Measurements from ENCODE around the gene SEL1L3.

SEL1L3 gene

DNA sequence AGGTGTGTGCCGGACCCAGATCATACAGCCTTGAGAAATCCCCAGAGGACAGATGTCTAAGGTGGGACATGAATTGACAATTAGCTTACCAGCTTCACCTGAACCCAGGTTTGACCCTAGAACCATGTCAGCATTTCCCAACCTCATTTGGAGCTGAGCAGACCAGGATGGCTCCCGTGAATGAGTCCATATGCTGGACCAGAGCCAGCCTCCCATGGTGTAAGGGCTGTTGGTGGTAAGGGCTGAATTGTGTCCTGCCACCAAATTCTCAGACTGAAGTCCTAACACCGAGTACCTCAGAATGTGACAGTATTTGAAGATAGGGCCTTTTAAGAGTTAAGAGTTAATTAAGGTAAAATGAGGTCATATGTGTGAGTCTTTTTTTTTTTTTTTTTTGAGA lies 118.8 kb downstream of the SEL1L3 start:
- DNase-seq (ENCODE audit: low read depth): no peak

DNA sequence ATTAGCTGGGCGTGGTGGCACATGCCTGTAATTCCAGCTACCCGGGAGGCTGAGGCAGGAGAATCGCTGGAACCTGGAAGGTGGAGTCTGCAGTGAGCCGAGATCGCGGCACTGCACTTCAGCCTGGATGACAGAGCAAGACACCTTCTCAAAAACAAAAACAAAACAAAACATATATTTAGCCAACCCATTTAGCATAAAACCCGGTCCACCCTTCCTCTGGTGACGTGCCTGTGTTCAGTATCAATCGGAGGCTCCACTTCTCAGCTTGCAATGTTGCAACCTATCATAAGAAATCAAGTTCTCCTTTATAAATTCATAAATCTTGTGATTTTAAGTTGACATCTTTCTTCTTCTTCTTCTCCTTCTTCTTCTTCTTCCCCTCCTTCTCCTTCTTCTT lies 133.2 kb downstream of the SEL1L3 start:
- no peak for DNase-seq (ENCODE audit: low read depth)

DNA sequence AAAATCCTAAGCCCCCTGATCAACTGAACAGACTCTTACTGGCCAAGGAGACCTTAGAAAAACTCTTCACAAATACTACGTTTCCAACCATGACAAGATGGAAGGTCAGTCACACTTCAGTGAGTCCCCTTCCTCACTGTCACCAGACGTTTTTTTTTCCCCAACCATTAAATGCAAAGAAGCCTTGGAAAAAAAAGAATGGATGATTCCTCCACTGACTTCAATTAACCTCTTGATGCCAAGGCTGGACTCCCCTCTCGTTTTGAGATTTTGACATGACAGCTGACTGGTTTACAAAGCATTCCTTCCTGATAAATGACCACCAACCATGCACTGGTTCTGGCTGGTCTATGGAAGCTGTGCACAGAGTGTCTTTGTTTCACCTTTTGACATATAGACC lies 133.9 kb downstream of the SEL1L3 start:
- no peak for DNase-seq (ENCODE audit: low read depth)

DNA sequence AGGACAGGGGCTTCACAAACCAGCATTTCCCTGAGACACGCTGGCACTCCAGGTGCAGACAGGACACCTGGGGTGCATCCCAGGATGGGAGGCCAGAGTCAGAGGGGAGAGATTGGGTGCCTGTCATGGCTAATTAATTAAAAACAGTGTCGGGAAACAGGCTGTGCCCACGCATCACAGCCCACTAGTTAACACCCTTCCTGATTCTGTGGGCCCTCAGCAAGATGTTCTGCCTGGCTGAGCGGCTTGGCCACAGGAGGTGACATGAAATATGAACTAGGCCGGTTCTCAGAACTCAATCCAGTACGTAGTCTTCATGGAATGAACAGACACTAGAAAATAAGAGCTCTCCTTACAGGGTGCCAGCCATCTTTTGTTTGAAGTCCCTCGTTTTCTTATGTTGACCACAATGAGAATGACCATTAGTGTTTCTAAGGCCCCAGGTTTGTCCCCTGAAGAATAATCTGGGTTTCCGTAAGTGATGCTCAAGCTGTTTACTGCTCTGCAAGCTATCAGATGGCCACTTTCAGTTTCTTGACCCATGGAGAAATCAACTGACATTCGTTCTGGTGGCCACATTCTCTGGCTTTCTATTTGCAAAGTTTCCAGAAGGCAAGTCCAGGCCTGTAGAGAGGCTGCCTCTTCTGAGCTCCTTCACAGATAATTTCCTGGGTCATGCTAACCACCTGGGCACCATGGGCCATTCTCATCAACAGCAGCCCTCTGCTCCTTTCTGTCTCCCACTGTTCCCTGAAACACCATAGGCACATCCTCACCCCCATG lies 134.9 kb downstream of the SEL1L3 start:
- no peak for DNase-seq (ENCODE audit: low read depth)

DNA sequence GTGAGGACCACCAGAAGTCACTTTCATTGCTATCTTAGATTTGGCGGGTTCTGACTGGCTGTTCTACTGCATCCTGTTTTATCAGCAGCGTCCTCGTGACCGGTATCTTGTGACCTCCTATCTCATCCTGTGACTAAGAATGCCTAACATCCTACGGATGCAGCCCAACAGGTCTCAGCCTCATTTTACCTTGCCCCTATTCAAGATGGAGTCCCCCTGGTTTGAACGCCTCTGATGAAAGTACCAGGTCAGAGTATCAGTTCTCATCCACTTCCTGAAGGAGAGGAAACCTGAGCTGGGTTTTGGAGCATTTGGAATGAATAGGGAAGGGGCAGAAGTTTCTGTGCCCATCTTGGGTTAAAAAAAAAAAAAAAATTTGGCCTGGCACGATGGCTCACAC lies 136.9 kb downstream of the SEL1L3 start:
- no peak for DNase-seq (ENCODE audit: low read depth)

DNA sequence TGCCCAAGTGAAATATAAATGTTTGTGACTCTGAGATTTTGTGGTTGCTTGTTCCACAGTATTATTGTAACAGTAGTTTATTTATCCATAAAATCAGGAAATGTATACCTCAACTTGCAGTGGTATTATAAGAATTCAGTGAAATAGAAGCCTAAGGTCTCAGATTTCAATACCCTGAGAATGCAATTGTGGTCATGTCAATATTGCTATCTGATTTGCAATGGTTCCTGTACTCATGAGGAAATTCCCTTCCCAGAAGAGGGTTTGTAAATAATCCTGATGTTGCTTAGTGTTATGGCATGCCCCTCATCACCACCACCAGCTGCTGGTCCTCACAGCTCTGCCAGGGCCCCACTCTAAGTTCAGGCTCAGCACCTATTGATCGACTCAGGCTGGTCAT lies 139.4 kb downstream of the SEL1L3 start:
- DNase-seq (ENCODE audit: low read depth): no peak

DNA sequence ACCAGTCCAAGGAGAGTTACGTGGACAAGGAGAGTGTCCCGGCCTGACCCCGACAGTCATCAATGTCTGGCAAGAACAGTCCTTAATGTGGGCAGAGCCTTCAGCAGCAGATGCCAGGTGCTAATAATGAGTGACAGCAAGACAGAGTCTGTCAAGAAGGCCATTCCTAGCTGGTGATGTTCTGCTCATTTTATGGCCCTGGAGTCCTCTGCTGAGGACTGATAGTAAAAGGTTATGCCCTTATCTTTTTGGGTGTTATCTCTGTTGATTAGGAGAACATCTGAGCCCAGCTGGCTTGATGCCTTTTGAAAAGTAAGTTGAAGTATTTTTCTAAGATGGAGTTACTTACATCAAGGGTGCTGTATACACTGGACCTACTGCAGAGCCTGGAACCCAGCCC lies 139.8 kb downstream of the SEL1L3 start:
- no peak for DNase-seq (ENCODE audit: low read depth)

DNA sequence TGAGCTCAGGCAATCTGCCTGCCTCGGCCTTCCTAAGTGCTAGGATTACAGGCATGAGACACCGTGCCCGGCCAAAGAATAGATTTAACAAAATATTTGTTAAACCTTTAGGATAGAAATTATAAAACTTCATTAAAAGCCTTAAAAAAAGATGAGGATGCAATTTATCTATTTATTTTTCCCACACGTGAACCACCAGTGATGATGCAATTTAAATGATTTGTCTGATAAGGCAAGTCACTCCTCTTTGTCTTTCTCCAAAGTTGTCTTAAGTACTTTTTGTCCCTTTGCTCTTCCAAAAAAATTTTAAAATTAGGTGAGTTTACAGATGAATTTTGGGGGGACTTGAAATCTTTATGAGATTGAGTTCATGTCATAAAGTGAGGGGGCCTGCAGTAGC lies 149.0 kb downstream of the SEL1L3 start:
- DNase-seq (ENCODE audit: low read depth): no peak

DNA sequence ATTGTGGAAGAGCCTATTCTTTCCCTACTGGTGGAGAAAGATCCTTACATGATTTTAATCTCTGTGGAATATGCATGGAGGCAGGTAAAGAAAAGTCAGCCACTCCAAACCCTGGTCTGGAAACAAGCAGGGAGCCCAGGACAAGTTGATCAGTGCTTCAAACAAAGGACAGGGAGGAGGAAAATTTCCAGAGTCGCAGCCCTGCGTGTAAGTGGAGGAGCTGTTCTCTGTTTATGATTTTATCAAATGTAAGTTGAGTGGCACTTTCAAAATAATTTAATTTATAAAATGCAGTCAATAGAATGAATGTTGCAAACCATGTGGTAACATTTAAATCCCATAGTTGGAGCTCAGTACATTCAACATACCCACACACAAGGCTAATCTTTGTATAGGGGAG lies 150.2 kb downstream of the SEL1L3 start:
- DNase-seq (ENCODE audit: low read depth): no peak

DNA sequence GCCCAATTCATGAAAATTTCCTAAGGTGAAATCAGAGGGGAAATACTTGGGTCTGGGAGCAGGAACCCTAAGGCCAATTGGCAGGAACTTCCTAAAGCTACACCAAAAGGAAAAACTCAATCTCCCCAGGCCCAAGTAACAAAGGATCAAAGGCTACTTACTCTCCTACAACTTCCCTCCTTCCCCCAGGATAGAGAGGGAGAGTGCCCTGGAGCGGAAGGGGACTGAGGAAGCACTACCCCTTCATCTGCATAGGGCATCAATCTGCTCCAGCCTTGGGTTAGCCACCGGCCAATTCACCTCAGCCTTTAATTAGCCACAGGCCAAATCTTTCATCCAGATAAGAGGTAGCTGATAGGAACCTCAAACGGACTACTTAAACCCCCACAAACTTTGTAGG lies 152.2 kb downstream of the SEL1L3 start:
- DNase-seq (ENCODE audit: low read depth): no peak

DNA sequence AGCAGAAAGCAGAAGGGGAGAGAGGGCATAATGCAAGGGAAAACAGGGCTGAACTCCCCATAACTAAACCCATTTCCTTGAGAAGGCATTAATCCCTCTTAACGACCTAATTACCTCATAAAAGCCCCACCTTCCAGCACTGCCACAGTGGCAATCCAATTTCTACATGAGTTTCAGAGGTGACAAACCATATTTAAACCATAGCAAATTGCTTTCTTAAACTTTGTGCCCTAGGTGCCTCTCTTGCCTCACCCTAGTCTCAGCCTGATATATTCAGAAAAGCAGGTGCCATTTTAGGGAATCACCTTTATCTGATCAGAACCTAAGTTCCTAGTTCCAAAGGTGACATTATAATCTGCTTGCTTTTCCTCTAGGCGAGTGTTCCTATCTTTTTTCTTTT lies 158.3 kb downstream of the SEL1L3 start:
- no peak for DNase-seq (ENCODE audit: low read depth)

DNA sequence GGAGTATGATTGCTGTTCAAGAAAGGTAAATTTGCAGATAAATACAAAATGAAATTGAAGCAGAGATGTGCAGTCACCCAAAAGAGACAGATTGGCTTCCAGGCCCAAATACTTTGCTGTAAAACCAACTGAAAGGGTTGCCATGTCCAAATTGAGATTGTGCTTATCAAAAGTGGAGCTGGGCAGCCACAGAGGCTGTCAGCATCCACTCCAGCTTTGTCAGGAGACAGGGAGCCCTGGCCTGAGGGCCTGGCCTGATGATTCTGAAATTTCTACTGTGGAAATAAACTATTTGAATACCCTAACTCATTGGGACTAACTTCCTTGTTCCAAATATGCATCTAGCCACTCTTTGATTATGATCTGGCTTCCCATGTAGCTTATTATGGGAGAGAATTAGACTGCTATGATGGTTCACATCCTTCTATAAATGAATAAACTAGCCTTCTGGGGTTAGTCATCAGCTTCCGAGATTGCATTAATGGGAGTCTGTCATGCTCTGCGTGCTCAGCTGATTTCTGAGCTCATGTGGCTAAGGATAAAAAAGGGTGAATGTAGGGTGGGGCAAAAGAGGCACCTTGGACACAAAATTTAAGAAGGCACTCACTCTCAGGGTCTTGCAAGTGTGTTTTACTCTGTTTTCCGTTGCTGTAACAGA lies 158.9 kb downstream of the SEL1L3 start:
- no peak for DNase-seq (ENCODE audit: low read depth)

DNA sequence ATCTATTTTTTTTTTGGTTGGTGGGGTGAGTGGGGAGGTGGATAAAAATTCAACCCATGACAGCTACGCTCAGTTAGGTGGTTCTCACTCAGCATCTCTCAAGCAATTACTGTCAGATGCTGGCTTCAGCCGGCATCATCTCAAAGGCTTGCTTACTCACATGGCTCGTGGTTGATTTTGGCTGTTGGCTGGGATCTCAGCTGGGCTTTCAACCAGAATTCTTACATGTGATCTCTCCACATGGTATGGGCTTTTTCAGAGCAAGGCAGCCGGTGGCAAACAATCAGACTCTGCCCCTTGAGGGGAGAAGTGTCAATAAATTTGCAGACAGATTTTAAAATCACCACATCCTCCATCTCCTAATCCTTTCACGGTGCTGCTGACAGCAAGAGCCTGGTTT lies 159.9 kb downstream of the SEL1L3 start:
- DNase-seq (ENCODE audit: low read depth): no peak

DNA sequence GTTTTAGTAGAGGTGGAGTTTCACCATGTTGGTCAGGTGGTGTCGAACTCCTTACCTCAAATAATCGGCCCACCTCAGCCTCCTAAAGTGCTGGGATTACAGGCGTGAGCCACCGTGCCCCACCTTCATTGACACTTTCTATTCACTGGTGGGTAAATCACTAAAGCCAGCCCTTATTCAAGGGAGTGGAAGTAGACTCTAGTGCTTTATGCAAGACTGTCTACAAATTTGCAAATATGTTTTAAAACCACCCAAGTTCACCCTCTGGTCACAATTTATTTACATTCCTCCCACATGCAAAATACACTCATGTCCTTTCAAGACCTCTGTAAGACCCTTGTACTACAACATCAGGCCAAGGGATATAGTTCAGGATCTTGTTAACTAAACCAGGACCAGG lies 162.1 kb downstream of the SEL1L3 start:
- no peak for DNase-seq (ENCODE audit: low read depth)

DNA sequence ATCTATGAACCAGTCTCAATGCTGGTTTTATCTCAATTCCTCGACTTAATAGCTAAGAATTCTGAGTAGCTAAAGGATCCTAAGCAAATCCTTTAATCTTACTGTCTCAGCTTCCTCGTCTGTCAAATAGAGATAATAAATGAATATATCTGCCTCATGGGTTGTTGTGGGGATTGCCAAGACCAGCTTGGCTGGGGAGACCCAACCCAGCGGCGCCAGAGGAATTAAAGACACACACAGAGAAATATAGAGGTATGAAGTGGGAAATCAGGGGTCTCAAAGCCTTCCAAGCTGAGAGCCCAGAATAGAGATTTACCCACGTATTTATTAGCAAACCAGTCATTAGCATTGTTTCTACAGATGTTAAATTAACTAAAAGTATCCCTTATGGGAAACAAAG lies 165.3 kb downstream of the SEL1L3 start:
- DNase-seq (ENCODE audit: low read depth): no peak
